ENCODE data around the gene PLCB1.

GRCh38 chr20:8487696-8488095 lies 355.6 kb downstream of the PLCB1 start:
- TF ChIP-seq EZH2 (IDR thresholded peaks at IDR 0.05) (no peak), POLR2AphosphoS5 (IDR thresholded peaks at IDR 0.05; ENCODE audit: borderline replicate concordance, low read depth, low read length) (no peak)

All from SK-N-MC (cell line).